Raji (cell line): Measurements from ENCODE around the gene SPEG.

Experiments
- POLR2A ChIP-seq: IDR thresholded peaks from 2 replicates; pipeline ENCODE4 v1.6.1; 2011; ENCODE audit warnings: low read depth, low read length, control low read depth; ENCODE audit not compliant: insufficient read depth

SPEG gene

GRCh38 chr2:219509780-219510511, 75.3 kb downstream of the SPEG start:
- no peak for TF ChIP-seq POLR2A

- TF ChIP-seq POLR2A: no peak
Observed at GRCh38 chr2:219510512-219511135, 76.0 kb downstream of the SPEG start.

DNA sequence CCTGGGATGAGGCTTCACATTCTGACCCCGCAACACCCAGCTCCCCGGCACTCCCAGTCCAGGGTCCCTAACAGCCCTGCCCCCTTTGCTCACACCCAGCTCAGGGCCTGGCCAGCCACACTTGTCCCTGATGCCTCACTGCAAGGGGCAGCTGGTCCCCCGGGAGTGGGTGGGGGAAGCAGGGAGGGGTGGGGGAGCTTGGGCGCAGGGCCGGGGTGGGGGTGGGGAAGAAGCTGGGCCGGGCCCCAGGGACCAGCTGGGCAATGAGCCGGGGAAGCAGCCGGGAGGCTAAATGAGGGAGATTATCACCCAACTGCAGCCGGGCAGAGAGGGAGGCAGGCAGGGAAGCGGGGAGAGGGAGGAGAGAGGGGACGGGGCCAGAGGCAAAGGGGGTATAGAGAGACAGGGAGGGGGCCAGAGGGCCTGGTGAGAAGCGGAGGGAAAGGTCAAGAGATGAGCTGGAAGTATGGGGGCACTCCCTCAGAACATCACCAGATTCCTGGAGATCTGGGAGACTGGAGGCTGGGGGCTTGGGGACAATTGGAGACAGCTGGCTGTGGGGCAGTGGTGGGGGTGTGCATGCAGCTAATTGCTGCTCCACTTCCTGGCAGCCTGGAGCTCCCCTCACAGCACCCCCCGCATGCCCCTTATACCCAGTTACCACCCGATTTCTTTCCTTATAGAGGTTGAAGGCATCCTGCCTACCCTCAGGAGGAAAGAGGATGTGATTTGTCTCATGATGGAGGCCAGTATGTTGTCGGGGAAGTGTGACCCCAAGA, 77.1 kb downstream of the SPEG start:
- no peak for TF ChIP-seq POLR2A

DNA sequence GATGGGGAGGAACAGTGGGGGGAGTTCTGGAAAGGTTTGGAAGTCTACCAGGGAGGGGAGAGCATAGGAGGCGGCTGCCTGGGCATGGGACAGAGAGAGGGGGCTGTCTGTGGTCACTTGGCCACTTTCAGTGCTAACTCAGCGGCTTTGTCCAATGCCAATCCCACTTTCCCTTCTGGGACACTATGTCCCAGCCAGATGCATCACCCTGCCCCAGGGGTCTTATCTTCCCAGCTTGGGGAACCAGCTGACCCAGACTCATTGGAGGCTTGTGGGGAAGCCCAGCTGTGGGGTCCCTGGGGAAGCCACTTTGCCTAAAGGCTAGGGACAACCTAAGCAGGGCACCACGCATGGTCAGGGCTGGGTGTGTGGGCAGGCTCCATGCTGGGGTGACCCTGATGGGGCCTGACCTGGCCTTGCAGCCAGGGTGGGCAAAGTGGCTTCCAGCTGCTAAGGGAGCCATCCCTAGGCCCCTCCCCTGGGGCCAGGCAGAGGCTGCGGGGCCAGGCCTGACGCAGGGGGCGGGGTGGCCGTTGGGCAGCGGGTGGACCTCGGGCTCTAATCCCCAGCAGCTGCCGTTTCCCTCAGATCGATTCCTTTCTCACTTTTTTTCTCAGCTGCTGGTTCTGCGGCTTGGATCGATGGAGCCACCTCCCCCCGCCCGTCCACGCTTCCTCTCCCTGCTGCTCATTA, 78.0 kb downstream of the SPEG start:
- TF ChIP-seq POLR2A: no peak

DNA sequence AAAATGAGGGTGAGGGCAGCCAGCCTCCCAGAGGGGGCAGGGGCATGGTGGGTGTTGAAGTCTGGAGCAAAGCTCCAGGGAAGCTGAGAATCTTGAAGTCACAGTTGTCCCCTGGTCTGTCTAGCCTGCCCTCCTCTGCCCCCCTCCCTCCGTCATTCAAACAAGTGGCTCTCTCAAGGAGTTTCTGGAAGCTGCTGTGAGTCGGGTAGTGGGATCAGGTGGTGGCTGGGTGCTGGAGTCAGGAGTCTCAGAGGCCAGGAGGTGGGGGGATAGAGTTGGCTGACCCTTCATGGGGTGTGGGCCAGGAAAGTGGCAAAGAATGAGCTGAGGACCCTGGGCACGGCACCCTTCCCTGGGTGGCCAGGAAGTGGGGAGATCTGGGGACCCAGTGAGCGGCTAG, 79.1 kb downstream of the SPEG start:
- TF ChIP-seq POLR2A: no peak

GRCh38 chr2:219514196-219514761, 79.6 kb downstream of the SPEG start, which contains the start of gene ASIC4:
Gene ASIC4, plus strand, starts transcription at chr2:219514482. Its CDS starts 243 bp downstream, at chr2:219514725.
- TF ChIP-seq POLR2A: no peak

- no peak for TF ChIP-seq POLR2A
Observed at GRCh38 chr2:219514836-219515235, 80.2 kb downstream of the SPEG start.

- TF ChIP-seq POLR2A: no peak
Observed at GRCh38 chr2:219515874-219516629, 81.4 kb downstream of the SPEG start.

DNA sequence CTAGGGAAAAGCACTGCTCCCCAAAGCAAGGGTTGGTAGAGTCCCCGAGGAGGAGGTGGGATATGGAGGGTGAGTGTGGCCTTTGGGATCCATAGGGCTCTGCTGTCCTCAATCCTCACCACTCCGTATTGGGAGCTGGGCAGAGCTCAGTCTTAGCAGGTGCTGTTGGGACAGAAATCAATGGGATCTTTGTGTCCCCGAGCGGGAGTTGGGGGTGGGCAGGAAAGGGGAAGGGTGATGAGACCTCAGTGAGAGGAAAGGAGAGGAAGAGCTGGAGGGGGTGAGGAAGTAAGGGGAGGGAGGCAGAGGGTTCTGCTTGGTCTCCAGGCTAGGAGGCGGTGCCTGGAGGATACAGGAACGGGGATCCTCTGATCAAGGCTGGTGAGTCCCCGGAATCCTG, 82.2 kb downstream of the SPEG start:
- TF ChIP-seq POLR2A: no peak

- TF ChIP-seq POLR2A: no peak
Observed at GRCh38 chr2:219517954-219518778, 83.5 kb downstream of the SPEG start.

GRCh38 chr2:219519526-219519916, 84.9 kb downstream of the SPEG start:
- TF ChIP-seq POLR2A: no peak

GRCh38 chr2:219520079-219520478, 85.4 kb downstream of the SPEG start:
- no peak for TF ChIP-seq POLR2A

- TF ChIP-seq POLR2A: no peak
Observed at GRCh38 chr2:219521066-219521880, 86.6 kb downstream of the SPEG start.
